Hypothalamus (tissue), 51 donors: Measurements from ENCODE around the gene HMGXB3.
A peak's percentile ranks its signal among the peaks of the same experiment; 100 is the strongest.

Experiments
- DNase-seq, 51 donors: peaks; one replicate each; lab custom pipeline; 2025; lab: John Stamatoyannopoulos, UW

HMGXB3 gene

DNA sequence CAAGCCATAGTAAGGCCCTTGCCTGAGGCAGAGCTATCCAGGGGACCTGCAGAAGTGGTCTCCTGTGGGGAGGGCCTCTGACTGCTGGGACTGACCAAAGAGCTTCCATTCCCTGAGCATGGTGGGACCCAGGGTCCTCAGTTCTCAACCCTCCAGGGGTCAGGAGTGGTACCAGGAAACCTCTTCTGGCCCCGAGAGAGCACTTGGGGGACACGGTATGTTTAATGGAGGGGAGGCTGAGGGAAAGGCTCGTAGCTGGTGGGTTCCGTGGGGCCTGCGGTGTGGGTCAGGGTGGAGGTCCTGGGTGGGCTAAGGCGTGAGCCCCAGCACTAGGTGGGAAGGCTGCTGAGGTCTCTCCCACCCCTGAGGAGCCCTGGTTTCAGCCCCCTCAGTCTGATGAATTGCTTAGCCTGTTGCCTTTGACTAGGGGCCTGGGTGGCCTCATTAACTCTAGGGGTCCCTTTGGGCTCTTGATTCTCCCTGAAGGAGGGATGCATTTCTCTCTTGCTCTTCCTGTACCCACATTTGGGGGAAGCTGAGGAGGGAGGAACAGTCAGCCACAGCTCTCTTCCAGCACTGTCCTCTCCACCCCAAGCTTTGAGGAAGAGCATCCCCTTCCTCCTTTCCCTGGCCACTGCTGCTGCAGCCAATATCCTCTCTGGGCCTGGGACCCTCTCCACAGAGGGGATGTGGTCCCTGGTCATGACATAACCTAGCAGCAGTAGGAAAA lies 51.9 kb downstream of the HMGXB3 start:
- DNase-seq, result no peak

DNA sequence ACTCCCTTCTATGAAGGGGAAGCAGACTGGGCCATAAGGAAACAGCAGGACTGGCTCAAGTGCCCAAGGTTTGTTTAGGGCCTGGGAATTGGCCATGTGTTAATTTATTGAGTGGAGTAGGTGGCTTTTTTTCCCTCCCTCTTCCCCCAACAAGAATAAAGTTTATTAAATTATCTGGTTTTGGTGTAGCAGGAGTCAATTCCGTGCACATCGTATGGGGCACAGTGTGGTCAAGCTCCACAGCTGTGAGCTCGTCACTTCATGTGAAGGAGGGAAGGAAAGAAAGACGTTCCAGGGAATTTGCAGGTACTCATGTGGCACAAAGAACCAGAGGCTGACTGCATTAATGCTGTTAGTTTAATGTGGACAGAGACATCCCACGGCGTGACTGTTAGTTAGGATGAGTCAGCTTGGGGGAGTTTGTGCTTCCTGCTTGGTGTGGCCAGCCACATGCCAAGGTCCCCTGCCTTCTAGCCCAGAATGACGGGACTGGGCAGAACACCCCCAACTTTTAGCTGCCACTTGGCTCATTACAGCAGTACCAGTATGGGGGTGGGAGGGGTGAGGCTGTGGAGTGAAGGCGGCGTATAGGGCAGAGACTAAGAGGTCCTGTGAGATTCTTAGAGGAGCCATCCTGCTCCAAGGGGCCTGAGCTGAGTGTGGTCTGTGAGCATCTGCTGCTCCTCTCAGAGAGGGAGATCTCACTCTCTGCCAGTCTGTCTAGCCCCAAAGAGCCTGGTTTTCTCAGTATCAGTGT lies 52.6 kb downstream of the HMGXB3 start:
- peak in 1 of 51 donors; percentile 43 for DNase-seq

DNA sequence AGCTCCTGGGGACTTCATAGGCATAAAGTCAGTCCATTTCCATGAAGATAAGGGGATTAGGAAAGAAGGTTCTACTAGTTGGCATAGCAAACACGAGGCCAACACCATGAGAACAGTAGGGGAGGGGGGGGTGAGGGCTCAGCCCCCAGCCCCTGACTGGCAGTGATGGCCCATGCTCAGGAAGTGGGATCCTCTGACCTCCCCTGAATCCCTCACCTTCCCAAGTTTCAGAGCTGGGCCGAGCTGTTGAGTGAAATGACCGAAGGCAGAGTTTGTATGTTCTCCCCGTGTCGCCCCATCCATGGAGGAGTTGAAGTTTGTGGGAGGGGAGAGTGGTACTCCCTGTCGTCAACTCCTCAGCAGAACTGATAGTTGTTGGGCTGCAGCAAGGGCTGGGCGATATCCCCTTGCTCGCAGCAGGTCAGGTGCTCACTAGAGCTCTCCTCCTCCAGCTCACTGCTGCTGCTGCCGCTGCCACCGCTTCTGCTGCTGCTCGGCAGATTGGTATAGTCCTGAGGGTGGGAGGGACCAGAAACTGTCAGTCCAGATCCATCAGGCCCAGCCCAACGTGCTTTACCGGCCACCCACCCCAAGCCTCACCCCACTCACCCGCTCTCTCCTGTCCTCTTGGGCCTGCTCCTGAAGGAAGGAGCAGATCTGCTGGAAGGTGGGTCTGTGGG lies 53.3 kb downstream of the HMGXB3 start:
- no peak for DNase-seq

DNA sequence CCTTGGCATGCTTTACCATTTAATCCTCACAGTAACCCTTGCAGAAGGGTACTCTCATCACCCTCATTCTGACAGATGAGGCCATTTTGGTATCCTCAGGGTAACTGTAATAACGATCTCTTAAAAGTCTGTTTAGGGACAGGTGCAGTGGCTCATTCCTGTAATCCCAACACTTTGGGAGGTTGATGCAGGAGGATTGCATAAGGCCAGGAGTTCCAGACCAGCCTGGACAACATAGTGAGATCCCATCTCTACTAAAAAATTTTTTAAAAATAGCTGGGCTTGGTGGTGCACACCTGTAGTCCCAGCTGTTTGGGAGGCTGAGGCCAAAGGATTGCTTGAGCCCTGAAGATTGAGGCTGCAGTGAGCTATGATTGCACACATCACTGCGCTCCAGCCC lies 54.0 kb downstream of the HMGXB3 start:
- DNase-seq, result no peak

DNA sequence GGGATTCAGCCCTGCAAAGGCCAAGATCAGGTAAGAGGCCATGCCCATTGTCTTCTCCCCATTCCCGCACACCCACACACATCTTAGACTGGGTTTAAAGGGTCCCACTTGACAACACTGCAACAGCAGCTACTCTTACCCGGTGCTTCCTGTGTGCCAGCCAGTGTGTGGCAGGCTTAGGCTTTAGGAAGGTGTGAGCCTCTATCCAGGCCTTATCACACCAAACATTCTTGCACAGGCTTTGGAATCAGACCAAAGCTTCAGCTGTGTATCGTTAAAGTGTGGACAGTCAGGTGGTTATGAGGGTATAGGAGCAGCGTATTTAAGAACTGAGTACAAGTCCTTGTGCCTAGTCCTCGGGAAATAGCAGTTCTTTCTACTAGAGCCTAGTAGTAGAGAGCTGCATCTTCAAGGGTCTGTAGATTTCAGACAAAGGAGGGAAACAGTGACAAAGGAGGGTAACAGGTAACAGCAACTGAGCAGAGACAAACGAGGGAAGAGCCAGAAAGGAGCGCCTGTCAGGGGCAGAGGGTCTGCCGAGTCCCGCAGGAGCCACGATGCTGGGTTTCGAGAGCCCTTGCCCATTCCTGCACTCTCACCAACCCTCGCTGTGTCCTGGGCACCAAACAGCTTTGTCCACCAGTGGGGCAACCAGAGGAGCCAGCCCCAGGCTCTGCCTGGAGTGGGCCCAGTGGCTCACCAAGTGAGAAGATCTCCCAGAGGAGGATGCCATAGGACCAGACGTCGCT lies 55.0 kb downstream of the HMGXB3 start:
- no peak for DNase-seq

DNA sequence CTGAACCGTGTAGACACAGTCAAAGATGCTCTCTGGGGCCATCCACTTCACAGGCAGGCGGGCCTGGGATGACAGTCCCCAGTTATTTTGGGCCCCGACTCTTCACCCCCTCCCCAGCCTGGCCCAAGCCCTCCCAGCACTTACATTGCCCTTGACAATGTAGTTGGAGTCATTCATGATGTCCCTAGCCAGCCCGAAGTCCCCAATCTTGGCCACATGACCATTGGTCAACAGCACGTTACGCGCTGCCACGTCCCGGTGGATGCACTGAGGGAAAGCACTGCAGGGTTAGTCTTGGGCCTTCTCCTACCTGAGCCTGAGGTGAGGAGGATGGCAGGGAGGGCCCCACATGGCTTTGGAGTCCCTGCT lies 55.5 kb downstream of the HMGXB3 start:
- DNase-seq, result no peak

DNA sequence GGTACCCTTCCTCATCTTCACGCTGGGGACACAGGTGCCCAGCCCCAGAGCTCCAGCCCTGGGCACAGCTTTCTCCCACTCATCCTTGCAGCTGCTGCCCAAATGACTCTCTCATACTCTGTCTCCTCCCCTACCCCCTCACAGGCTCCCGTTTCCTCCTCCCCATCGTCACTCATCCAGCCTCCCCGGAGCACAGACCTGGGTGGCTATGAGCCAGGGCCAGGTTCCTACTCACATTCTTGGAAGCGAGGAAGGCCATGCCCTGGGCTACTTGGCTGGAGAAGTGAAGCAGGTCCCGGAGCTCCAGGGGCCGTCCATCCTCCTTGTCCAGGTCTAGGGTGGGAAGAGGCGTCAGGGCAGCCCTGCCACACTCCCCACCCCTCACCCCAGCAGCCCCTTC lies 56.5 kb downstream of the HMGXB3 start:
- DNase-seq, result no peak

DNA sequence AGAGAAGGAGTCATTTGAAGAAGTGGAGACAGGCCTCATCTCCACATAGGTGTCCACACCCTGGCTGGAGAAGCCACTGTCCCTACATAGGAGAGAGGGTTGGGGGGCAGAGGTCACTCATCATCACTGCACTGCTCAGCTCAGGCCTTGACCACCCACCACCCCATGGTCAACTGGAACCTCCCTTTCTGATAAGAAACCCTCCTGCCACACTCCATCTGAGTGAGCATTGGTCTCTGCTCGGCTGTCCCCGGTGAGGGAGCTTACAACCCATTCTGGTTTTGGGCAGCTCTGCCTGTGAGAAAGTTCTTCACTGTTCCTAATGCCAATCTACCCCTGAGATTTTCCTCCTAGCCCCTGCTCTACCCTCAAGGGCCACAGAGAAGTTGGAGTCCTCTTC lies 57.0 kb downstream of the HMGXB3 start:
- DNase-seq, result no peak

DNA sequence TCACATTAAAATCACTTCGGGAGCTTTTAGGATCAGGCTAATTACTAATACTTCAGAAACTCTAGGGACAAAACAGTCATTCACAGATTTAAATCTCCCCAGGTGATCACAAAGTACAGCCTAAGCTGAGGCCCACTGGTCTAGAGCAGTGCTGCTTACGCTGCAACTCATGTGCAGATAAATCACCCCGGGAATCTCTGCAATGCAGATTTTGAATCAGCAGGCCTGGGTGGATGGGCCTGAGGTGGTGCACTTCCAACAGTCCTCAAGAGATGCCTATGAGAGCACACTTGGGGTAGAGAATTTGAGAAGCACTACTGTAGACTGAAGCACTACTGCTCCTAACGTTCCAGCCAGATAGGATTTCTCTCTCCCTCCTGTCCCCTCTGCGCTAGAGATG lies 57.5 kb downstream of the HMGXB3 start:
- DNase-seq, result no peak

DNA sequence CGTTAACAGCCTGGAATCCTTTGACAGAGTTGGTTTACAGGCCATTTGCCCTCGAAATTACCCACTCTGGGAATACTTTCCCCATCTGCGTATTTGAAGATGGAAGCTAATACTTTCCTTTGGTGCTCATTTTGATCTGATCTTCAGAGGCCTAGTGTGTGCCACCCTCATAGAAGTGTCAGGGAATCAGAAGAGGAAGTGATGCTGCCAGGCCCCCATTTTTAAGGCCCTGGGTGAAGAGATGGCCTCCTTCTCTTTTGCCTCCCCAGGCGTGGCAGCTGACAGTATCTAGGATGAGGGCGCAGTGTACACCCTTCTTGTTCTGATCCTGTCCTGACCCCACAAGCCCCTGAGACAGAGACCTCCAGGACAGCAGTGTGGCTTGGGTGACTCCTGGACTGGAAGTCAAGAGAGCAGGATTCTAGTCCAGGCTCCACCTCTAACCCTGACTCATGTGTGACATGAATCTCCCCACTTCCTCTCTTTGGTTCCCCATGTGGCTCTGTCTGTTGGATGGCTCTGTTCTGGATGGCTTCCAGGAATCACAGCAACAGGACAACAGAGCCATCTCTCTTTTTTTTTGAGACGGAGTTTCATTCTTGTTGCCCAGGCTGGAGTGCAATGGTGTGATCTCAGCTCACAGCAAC lies 58.1 kb downstream of the HMGXB3 start:
- peak in 9 of 51 donors; percentile 7 to 38 (median 27) for DNase-seq

DNA sequence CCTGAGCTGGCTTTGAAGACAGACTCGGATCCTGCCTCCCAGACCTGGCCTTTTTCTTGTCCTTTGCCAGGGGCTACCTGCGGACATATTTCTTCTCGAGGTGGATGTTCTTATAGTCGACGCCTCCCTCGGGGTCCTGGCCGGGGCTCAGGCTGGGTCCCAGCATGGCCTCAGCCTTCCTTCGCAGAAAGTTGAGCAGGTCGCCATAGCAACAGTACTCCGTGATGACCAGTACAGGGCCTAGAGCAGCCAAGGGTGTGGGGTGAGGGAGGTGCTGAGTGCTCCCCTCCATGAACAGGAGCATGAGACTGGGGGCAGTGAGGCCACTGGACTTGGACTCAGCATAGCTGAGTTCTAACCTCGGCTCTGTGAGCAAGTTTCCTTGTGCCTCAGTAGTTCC lies 59.1 kb downstream of the HMGXB3 start:
- no peak for DNase-seq

DNA sequence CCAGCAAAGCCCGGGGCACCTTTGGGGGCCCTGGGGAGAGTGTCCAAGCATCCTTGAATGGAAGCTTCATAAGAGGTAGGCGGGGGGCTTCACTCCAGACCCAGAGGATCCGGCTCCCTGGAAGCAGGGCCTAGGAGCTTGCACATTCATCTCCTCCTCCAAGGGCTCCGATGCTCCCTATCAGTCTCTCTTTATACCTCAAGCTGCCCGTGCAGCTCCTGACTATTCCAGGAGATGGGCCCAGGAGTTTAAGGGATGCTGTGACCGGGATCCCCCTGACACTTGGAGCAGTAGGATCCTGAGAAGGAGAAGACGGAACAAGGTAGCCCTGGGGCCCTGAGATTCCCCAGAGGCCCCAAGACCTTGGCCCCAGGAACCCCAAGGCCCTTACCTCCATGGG lies 59.9 kb downstream of the HMGXB3 start:
- no peak for DNase-seq

DNA sequence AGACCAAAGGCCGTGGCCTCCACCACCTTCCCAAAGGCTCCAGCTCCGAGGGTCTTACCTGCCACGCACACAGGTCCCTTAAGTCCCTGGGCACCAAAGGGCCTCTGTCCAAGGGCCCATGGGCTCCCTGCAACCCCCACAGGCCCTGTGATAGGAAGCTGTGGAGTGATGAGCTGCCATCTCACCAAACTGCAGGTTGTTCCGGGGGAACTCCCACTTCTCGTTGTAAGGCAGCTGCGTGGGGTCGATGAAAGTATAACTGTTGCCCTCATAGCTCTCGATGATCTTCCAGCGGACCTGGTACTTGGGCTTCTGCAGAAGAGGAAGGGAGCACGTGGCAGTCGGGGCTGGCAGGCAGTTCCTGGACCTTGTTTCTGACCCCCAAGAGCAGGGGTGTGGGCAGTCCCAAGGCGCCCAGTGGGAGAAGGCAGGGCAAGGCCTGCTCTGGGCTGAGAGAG lies 61.0 kb downstream of the HMGXB3 start:
- no peak for DNase-seq

DNA sequence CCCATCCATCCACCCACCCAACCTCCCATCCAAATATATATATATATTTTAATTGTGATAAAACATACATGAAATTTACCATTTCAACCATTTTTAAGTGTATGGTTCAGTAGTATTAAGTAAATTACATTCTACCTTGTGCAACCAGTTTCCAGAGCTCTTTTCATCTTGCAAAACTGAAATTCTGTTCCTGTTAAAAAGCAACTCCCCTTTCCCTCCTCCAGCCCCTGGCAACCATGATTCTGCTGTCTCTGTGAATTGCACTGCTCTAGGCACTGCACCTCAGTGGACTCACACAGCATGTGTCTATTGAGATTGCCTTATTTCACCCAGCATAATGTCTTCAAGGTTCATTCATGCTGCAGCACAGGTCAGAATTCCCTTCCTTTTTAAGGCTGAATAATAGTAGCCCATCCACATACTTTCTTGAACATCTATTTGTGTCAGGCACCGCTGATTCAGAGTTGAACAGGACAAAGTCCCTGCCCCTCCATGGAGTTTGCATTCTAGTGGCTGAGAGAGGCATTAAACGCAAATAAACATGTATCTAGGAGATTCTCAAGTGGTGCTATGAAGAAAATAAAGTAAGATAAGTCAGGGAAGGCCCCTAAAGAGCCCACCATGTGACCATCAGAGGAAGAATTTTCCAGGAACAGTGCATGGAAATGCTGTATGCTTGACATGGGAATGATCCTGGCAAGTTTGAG lies 61.8 kb downstream of the HMGXB3 start:
- no peak for DNase-seq

DNA sequence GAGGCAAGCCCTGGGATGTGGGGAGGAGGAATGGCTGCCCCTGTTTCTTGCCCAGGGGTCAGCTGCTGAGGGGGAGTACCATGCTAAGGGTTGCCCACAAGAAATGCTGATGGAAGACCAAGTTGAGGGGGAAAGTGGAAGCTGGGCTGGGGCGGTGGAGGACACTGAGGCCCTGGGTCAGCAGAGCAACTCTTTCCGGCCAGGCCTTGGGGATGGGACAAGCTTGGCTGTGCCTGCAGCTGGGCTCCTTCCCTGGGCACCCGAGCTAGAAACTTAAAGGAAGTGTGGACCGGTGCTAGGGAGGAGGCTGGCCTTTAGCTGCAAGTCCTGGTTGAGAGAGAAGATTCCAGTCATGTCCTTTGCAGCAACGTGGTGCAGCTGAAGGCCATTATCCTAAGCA lies 63.1 kb downstream of the HMGXB3 start:
- DNase-seq, result no peak

DNA sequence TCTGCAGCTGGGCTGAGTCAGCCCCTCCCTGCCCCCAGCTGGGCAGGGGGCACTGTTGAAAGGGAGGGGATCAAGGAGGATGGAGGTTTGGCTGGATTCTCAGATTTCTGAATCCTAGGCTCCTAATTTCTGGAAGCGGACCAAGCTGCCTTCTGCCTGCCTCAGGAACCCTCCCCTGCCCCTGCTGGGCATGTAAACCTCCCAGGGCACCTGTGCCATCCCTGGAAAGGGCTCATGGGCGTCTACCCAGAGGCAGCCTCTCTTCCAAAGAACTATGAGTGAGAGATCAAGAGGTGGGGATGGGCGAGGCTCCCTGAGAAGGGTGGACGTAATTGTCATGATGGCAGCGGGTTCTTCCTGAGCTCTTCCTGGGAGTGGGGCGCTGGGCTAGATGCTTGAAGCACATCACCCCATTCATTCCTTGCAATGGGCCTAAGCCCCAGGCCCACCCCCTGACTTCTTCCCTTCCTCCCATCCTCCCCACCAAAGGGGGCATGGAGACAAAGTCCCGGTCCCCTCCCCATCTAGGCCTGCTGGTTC lies 64.2 kb downstream of the HMGXB3 start:
- DNase-seq, result no peak

DNA sequence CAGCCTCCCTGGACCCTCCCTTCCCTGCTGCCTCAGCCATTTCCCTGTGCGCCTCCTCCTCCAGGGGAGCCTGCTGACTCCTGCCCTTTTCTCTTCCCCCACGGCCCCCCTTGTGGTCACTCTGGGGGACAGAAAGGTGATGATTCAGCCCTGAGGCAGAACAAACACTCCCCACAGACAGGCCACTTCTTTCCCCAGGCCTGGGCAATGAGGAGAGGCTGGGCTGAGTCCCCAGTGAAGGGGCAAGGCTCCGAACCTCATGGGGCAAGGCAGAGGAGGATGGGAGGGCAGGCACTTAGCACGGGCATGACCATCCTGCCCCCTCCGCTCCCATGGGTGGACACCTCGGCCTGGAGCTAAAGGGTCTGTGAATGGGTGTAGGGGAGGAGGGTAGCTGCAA lies 64.8 kb downstream of the HMGXB3 start:
- DNase-seq, result peak in 7 of 51 donors; percentile 5 to 30 (median 21)

DNA sequence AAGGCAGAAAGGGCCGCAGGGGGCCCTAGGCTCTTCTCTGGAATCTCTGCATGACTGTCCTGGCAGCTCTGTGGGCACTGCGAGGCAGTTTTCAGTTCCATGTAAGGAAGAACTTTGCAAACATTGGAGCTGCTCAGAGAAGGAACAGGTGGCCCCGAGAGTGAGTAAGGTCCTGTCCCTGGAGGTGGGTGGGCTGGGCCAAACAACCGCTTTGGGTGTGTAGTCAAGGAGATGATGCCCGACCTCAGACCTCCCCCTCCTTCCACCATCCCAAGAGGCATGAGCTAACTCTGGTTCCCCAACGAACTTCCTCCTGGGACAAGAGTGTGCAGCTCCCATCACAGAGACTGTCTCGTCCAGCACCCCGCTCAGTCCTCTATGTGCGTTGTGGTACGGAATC lies 65.3 kb downstream of the HMGXB3 start:
- peak in 1 of 51 donors; percentile 18 for DNase-seq

DNA sequence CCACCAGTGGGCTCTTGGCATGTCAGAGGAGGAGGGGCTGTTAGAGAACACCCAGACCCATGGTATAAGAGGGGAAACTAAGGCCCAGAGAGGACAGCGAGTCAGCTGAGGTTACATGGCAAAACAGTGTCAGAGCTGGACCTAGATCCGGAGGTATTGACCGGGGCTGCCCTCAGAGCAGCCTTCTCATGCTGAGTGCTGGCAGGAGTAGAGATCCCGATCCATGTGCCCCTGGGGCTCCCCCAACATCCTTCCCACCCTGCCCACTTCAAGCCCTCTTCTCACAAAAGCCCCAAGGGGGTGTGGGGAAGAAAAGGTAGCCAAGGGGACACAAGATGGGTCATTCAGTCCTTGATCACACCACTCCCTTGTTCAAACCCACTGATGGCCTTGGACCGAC lies 65.9 kb downstream of the HMGXB3 start:
- DNase-seq, result no peak
